ENCODE data around the gene TRIM48. TPM values are rescaled to one million over a fixed set of nuclear protein-coding genes. Genes with fewer than 3 reads are reported as not detected.
"Not testable (repeated sequence)": the region's sequence is repeated elsewhere in the genome, so short reads cannot be mapped to it uniquely, and the experiment has no call there.

The TRIM48 gene, protein sequence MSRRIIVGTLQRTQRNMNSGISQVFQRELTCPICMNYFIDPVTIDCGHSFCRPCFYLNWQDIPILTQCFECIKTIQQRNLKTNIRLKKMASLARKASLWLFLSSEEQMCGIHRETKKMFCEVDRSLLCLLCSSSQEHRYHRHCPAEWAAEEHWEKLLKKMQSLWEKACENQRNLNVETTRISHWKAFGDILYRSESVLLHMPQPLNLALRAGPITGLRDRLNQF
- not detected for total RNA-seq

GRCh38 chr11:55261855-55262254 lies at the start of gene TRIM48:
TSS of gene TRIM48 (plus strand) at chr11:55262155. CDS start at chr11:55262268, 113 bp downstream.
- H3K4me1 Mint-ChIP-seq (ENCODE audit: low read depth); H3K27me3 Mint-ChIP-seq; H3K9me3 Mint-ChIP-seq; CTCF ChIA-PET; DNase-seq; ATAC-seq; H3K4me3 Mint-ChIP-seq; H3K36me3 Mint-ChIP-seq (ENCODE audit: low read depth); POLR2A ChIA-PET; H3K27ac Mint-ChIP-seq: not testable (repeated sequence)
- intact Hi-C loops (cut with micrococcal nuclease) = loop anchor here (10.0 kb wide), 1 partner anchor 57 kb away; no protein-coding TSS in a partner anchor

- intact Hi-C loops (cut with micrococcal nuclease); CTCF ChIA-PET; ATAC-seq; H3K4me1 Mint-ChIP-seq (ENCODE audit: low read depth); H3K4me3 Mint-ChIP-seq; H3K36me3 Mint-ChIP-seq (ENCODE audit: low read depth); DNase-seq; H3K27me3 Mint-ChIP-seq; H3K27ac Mint-ChIP-seq; POLR2A ChIA-PET: not testable (repeated sequence)
- H3K9me3 Mint-ChIP-seq = peaks cover 27% of the 10 kb centered on the region
These were observed 23.6 kb upstream of the TRIM48 start for GRCh38 chr11:55238316-55238715.

- peaks cover 6% of the 10 kb centered on the region for H3K9me3 Mint-ChIP-seq
- H3K27ac Mint-ChIP-seq = no peak overlapping the region
- CTCF ChIA-PET = no interaction called here
- H3K4me1 Mint-ChIP-seq (ENCODE audit: low read depth) = no peaks in the 10 kb centered on the region
- TF ChIP-seq, protein P1, sequence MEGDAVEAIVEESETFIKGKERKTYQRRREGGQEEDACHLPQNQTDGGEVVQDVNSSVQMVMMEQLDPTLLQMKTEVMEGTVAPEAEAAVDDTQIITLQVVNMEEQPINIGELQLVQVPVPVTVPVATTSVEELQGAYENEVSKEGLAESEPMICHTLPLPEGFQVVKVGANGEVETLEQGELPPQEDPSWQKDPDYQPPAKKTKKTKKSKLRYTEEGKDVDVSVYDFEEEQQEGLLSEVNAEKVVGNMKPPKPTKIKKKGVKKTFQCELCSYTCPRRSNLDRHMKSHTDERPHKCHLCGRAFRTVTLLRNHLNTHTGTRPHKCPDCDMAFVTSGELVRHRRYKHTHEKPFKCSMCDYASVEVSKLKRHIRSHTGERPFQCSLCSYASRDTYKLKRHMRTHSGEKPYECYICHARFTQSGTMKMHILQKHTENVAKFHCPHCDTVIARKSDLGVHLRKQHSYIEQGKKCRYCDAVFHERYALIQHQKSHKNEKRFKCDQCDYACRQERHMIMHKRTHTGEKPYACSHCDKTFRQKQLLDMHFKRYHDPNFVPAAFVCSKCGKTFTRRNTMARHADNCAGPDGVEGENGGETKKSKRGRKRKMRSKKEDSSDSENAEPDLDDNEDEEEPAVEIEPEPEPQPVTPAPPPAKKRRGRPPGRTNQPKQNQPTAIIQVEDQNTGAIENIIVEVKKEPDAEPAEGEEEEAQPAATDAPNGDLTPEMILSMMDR (IDR thresholded peaks at IDR 0.05) = no peak
- no peak for ATAC-seq
- DNase-seq = no peak
- H3K27me3 Mint-ChIP-seq = no peaks in the 10 kb centered on the region
- POLR2A ChIA-PET = no interaction called here
- no peak overlapping the region for H3K4me3 Mint-ChIP-seq
- H3K36me3 Mint-ChIP-seq (ENCODE audit: low read depth) = no peaks in the 10 kb centered on the region
- intact Hi-C loops (cut with micrococcal nuclease) = loop anchor here (10.0 kb wide), 1 partner anchor 58 kb away; no protein-coding TSS in a partner anchor
These were observed 1.1 kb downstream of the TRIM48 start for GRCh38 chr11:55263081-55263480.

Other genes with a start within 250 kb of the TRIM48 start
- not detected for gene OR4A16, start 81.0 kb downstream of the TRIM48 start, total RNA-seq
- gene OR4A15, start 105.8 kb downstream of the TRIM48 start, total RNA-seq = not detected